Stimulated activated CD8-positive, alpha-beta memory T cell treated with anti-CD3 and anti-CD28 coated beads, Interleukin-7, amount 100 ng/mL, for 4 hours (primary cell): ENCODE data around the gene GLIS1.

ENCODE experiments used
- DNase-seq, 2 donors: peaks; one replicate each; pipeline ENCODE4 v3.0.0-alpha.2; 2020; ENCODE audit warnings: low read depth in 2 of 2

Gene GLIS1

GRCh38 chr1:53508991-53509666 is 229.8 kb downstream of the GLIS1 start:
- DNase-seq = no peak

DNA sequence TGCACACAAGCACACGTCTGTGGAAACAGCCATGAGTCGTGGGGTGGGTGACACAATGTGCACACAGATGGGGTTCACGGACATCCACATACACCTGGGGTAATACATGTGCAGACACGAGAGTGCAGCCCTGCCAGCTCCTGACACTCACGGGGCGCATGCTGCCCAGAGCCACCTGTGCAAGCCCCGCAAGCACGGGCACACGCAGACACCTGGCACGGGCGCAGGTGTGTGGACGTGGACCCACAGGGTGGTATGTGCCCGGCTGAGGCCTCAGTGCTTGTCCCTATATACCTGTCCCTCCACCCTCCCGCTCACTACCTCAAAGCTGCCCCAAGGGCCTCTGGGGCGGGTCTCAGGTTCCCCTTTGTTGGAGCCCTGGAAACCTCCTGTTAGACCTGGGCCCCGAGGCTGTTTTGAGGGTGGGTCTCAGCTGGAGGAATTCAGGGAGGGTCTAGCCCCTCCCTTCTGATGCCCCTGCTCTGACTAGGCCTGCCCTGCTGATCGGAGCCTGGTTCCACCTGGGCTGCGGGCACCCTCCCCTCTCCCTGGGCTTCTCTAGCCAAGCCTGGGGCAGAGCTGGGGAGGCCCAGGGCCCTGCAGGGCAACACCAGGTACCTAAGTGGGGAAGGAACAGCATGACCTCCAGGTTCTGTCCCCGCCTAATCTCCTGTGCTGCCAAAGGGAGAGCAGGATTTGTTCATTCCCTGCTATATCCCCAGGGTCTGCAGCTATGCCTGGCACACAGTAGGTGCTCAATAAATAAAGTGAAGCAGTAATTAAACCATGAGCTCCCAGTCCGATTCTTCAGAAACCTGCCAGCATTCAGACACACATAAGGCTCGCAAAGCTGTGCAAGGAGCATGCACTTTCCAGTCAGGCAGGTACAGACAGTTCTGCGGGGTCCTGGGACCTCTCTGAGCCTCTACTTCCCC is 230.6 kb downstream of the GLIS1 start:
- DNase-seq = no peak

- no peak for DNase-seq
Measured at GRCh38 chr1:53507116-53507820, 231.7 kb downstream of the GLIS1 start.

GRCh38 chr1:53506355-53507050 is 232.5 kb downstream of the GLIS1 start:
- no peak for DNase-seq

DNA sequence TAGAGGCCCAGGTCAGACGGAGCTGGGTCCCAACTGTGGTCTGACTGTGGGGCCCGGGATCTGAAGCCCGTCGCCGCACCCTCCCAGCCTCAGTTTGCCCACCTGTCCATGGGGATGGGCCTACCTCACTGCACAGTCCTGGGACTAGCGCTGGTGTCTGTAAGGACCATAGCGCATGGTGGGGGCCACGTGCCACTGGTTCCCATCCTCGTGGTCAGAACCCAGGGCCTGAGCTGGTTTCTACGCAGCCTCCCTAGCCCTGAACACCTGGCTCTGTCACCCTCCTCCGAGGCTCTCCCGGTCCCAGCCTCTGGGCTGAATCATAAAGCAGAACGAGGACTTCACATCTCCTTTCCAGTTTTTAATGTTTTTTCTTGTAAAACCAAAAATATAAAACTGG is 233.1 kb downstream of the GLIS1 start:
- no peak for DNase-seq

DNA sequence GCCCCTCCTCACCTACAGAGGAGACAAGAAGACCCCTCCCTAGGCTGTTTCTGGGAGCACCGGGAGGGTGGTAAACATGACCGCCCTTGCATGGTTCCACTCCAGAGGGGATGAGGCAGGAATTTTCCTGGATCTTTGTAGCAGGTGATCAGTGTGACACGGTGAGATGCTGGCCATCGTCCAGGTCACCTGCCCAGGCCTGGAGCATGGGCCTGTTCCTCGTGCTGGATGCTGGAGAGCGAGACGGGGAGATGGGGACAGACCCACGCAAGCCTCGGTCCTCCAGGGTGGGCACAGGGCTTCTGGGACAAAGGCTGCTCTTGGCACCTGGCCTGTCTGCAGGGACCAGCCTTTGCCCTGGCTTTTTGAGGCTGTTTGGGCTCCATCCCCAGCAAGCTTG is 233.6 kb downstream of the GLIS1 start:
- no peak for DNase-seq

DNA sequence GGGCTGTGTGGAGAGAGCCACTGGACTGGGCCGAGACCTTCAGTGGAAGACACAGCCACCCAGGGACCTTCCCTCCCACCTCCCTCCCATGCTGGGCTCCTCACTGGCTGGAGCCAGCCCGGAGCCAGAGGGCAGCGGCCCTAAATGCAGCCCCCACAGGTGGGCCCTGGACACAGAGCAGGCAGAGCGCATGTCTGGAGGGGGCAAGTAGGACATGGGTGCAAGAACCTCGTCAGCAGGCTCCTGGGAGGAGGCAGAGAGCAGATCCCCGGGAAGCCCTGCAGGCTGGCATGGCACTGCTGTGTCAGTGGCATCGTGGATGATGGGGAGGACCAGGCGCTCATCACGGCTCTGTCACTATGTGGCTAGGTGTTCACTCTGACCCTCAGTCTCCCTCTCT is 234.1 kb downstream of the GLIS1 start:
- no peak for DNase-seq

DNA sequence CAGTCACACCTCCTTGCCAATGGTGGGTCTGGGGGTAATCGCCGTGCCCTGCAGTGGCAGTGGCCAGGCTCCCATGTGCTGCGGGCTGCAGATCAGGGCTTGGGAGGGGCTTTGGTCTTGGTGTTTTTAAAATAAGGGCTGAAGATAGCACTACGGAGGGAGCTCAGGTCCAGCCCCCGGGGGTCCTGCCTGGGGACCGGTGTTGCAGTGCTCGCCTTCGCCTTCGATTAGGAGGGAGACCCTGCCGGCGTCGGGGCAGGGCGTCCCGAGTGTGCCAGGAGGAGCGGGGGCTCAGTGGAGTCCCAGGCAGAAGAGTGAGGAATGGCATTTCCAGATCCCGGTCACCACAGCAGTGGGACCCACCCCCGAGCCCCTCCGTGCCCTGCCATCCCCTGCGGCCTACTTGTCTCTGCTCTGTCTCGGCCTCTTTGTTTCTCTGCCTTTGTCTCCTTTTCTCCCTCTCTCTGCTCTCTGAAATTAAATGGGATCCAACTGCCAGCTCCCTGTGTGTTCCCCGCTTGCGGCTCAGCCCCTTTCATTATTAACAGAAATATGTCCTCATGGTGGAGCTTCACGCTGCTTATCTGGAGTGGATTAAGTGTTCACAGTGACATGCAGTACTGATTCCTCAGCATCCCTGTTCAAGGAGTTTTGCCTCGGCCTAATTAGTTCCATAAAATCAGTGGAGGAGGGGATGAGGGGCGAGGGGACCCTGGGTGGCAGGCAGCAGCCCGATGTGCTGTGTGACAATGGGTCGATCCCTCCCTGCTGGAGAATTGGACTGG is 235.3 kb downstream of the GLIS1 start:
- DNase-seq = no peak

GRCh38 chr1:53502641-53503432 is 236.1 kb downstream of the GLIS1 start:
- DNase-seq = no peak

DNA sequence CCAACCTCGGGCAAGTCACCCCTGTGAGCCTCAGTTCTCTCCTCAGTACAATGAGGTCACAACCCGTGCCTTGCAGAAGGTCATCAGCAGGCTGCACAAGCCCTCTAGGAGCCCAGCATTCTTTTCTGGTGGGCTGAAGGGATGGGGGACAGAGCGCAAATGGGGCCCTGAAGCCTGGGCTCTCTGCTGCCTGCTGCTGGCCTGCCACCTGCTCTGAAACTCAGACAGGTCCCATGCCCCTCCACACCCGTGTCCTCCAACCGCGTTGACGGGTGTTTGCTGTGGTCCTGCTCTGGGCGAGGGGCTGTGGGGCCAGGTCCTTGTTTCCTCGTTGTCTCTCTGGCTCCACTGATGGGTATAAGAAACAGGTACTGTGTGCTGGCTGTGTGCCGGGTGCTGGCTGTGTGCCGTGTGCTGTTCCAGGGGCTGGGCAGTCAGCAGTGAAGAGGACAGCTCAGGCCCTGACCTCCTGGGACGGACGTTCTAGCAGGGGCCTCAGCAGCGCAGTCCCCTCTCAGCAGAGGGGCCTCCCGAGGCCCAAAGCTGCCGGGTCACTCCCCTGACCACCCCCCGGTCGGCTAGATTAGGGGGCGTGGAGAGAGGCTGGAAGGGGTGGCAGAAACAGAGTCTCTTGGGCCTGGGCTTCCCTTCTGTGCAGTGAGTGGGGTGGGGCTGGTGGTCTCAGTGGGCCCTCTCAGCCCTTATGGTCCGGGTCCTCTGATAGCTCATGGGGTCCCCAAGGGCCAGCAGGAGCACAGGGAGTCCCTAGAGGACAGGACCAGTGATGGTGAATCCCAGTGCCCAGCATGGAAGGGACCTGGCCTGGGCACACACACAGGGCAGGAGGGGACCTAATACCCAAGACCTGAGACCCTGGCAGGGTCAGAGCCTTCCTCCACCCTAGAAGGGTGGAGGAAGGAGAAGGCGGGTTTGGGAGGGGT is 237.6 kb downstream of the GLIS1 start:
- DNase-seq = no peak

- no peak for DNase-seq
Measured at GRCh38 chr1:53500204-53501064, 238.5 kb downstream of the GLIS1 start.

- DNase-seq = no peak
Measured at GRCh38 chr1:53499257-53500203, 239.4 kb downstream of the GLIS1 start.

DNA sequence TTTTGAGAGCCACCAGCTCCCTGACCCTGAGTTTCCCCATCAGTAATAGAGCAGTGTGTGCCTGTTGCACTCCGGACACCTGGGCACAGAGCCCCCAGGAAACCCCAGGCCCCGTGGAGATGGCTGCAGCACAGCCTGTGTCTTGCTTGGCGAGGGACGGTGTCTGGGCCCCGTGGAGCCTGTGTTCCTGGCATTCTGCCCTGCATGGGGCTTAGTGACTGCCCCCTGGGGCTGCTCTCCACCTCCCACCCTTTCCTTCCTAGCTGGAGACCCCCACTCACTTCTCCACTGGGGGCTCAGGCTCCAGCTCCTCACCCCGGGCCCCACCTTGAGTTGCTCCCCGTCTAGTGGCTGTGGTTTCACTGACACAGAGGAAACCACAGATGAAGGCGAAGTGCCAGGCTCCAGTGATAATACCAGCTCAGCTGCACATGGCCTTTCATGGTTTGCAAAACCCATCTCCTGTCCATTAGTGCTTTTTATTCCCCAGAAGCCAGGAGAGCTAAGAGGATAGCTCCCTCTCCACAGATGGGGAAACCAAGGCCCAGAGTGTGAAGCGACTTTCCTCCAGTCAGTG is 240.3 kb downstream of the GLIS1 start:
- DNase-seq = no peak

- DNase-seq = no peak
Measured at GRCh38 chr1:53495633-53496345, 243.2 kb downstream of the GLIS1 start.

DNA sequence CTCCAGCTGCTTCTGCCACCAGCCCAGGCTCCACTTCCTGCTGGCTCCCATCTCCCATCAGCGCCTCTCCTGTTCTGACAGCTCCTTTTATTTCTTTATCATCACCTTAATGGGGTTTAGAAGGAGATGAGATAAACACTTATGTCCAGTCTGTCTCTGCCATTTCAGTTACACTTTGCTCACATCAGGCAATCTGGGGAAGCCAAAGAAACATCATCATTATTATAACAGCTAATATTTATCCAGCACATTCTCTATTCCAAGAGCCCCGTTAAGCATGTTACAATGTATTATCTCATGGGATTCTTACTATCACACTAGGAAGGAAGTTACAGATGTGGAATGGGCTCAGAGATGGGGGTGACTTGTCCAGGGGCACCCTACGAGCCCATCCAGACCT is 248.6 kb downstream of the GLIS1 start:
- DNase-seq = no peak
